ENCODE data around the gene LIMS2.

Gene LIMS2

DNA sequence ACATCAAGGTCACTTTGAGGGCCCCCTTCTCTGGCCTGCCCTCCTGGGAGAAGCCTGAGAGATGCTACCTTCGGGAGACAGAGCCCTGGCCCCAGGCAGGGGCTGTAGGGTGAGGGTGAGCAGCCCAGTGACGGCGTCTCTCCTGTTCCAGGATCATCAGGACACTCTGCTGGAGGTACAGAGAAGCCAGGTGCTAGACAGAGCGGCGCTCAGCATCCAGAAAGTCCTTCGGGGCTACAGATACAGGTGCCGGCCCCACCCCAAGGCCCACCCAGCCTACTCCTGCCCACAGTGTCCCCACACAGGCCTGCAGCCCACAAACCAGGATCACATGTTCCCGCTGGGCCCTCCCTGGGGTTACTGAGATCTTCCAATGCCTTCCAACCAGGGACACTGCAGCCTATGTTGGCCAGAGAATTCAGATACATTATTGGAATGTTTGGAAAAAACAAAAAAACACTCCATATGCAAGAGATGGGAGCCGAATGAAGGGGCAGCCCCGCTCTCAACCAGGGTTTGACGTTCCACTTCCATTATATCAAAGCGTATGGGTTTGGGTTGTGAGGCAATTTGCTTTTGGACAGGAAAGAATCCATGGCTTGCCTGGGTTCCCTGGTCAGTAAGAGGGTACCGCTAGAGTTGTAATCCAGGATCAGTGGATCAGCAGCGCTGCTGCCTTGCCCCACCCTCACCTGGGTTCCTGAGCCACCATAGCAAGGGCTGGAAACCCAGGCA, 78.9 kb downstream of the LIMS2 start:
- no peak for DNase-seq

- no peak for DNase-seq
Observed at GRCh38 chr2:127594116-127594591, 81.2 kb downstream of the LIMS2 start.

DNA sequence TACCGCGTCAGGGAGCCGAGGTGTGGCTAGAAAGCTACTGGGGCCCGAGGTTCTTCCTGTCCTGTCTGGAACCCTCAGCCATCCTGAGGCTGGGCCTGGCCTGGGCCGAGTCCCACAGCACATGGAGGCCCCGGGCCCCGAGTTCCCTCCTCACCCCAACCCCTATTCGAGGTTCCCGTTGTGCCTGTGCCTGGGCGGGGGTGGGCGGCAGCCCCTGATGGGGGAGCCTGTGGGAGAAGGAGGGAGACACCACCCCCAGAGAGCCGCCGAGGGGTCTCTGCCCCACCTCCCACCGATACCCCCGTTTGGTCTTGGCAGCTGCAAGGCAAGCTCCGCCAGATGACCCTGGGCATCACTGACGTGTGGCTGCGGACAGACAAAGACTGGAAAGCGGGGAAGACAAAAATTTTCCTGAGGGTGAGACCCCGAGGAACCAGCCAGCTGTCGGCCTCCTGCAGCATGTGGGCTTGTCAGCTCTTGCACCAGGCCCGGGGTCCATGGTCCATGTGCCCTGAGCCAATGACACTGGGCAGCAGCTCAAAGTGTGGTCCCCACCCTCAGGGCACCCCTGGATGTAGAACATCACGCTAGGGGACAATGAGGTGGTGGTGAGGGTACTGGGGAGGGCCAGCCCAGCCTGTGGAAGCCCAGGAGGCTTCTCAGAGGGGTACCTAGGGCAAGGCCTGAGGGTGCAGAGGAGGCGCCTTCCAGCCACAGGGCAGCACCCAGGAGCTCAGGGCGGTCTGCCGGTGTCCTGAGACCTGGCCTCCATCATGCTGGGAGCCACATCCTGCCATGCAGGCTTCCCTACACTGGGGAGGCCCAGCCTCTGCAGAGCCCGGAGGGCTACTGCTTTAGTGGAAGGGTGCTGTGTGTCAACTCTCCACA, 81.9 kb downstream of the LIMS2 start:
- DNase-seq, result no peak

GRCh38 chr2:127592761-127593227, 82.5 kb downstream of the LIMS2 start:
- DNase-seq, result no peak

- no peak for DNase-seq
Observed at GRCh38 chr2:127591221-127591923, 84.0 kb downstream of the LIMS2 start.

DNA sequence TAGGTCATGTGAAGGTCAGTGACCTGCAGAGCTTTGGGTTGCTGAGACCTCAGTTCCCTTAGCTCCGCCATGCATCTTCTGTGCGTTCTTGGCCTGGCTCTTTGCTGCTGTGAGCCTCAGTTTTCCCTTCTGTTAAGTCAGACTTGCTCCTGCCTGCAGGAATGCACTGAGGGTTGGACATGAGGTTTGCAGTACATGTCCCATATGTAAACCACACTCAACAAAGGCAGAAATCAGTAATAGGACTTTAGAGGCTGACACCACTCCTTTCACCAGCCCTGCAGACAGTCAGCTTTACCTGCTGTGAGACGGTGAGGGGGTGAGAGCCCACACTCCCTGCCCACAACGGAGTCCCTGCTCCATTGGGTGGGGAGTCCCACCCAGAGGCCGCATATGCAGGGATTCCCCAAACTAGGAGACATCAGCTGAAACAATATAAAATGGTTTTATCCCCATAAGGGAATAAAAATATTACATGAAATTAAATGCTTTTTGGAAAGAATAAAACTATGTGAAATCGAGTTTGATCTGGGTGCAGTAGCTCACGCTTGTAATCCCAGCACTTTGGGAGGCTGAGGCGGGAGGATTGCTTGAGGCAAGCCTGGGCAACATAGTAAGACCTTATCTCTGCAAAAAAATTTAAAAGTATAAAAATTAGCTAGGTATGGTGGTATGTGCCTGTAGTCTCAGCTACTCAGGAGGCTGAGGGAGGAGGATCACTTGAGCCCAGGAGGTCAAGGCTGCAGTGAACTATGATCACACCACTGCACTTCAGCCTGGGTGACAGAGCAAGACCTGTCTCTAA, 84.7 kb downstream of the LIMS2 start:
- no peak for DNase-seq

DNA sequence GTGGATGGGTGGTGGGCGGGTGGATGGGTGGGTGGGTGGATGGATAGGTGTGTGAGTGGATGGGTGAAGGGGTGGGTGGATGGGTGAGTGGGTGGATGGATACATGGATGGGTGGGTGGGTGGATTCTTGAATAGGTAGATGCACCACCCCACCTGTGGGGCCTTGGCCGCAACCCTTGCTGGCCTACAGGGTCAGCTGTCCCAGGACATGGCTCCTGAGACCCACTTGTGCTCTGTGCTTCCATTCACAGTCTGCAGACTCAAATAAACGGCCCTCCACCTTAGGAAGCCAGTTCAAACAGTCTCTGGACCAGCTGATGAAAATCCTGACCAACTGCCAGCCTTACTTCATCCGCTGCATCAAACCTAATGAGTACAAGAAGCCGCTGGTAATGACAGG, 85.5 kb downstream of the LIMS2 start:
- no peak for DNase-seq

- no peak for DNase-seq
Observed at GRCh38 chr2:127589358-127589757, 86.0 kb downstream of the LIMS2 start.

Measured in DMS79 (cell line).